GM19463 (cell line): Measurements from ENCODE around the gene COA1.
"Not testable (repeated sequence)": the region's sequence is repeated elsewhere in the genome, so short reads cannot be mapped to it uniquely, and the experiment has no call there.

Experiments used
- ATAC-seq: cut with Tn5 transposase; IDR thresholded peaks from one replicate; pipeline ENCODE4 v1.9.1; 2021; ENCODE audit warnings: mild to moderate bottlenecking, moderate library complexity; ENCODE audit not compliant: unreplicated experiment

The COA1 gene

DNA sequence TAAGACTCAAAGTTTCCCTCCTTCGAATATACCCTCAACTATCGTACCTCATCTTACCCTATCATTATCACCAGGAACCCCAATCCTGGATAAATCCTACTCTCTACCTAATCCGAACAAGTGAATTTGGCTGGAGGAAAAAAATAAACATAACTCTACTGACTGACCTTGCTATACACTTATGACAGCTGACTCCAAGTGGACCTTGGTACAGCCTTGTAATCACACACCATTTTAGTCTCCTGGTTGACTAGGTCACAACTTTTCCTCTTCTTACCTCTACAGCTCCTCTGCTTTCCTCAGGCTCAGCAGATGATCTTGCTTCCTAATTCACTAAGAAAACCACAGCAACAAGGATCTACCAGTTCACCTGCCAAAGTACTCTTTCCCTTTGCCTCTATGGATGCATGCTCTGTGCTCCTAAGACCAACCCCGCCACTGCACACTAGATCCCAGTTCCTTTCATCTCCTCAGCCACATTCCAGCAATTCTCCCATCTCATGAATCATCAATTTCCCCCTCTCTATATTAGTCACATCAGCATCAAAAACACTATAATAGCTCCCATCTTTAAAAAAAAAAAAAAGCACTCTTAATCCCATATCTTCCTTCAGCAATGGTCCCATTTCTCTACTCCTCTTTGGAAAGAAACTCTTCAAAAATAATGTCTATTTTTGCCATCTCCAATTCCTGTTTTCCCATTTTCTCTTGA is 35.5 kb downstream of the COA1 start:
- ATAC-seq, result no peak

DNA sequence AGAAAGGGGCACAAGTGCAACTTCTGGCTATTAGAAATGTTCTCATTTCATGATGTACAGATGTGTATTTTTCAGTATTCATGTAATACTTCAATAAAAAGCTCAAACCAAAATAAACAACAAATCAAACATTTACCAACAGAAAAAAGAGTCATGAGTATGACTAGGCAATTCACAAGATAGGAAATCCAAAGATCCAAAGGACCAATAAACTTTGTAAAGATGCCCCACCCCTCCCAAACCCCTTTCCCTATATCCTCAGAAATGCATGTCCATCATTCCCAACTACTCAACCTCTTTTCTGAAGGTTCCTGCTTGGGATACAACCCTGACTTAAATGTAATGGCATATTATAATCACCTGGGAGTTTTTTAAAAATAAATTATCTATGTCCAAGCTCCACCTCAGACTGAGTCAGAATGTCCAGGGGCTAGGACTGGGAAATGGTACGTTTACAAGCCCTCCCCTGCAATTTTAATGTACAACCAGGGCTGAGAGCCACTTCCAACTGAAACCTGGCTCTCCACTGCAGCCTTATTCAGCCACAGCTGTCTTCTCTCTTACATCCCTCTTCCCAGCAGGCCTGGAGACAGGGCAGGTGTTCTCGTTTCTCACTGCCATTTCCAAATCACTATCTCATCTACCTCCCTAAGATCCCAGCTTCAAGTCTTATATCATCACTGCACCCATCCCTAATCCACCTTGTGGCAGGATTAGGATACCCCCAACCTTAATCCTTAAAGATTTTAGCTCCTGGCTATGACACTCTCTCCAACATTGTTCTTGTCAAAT is 36.5 kb downstream of the COA1 start:
- no peak for ATAC-seq

DNA sequence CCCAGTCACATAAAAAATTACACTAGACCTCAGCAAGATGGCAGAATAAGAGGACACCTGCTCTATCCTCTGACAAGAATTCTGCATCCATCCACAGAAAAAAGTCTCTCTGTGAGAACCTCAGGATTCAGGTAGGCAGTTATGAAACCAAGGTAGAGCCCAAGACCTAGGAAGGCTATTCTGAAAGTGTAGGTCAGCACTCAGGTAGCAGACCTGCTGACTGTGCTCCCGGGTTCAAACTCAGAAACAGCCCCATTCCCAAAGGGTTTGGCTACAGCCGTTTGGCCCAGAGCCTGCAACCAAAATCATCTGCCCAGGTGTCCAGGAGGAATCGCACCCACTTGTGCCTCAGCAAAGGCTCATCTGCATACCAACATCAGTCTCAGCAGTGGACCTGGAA is 37.7 kb downstream of the COA1 start:
- no peak for ATAC-seq

DNA sequence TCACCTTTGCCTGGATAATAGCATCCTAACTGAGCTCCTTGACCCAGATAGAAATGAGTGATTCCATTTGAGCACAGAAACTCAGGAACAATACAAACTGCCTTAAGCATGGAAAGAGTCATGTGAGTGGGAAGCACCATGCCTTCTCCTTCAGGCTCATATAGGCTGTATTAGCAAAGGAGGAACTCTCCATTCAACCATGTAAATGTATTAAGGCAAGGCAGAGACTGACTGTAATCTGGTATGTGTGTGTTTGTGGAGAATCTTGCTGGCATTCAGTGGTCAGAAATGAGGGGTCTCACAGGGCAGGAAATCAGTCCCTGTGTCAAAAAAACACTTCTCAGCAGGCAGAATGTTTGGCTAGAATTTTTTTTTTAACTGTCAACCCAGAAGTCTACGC is 40.2 kb downstream of the COA1 start:
- no peak for ATAC-seq

DNA sequence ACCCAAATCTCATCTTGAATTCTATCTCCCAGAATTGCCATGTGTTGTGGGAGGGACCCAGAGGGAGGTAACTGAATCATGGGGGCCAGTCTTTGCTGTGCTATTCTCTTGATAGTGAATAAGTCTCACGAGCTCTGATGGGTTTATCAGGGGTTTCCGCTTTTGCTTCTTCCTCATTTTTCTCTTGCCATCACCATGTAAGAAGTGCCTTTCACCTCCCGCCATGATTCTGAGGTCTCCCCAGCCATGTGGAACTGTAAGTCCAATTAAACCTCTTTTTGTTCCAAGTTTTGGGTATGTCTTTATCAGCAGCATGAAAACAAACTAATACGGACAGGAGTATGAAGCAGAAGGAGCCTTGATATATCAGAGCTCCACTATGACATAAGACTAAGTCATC is 41.5 kb downstream of the COA1 start:
- not testable (repeated sequence) for ATAC-seq

DNA sequence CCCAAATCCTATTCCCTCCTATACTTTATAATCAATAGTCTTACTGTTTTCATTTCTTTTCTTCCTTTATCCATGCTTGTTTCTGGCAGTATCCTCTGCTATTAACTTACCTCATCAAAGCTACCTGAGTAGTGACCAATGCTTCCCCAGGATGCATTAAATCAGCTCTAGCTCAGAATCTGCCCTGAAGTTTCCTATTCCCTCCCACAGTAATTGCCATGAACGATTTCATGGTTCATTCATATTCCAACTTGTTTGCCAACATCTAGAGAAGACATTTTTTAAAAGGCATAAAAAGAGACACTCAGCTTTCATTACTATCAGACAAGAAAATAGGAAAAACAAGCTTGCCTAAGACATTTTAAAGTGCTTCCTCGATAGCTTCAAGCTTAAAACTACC is 42.3 kb downstream of the COA1 start:
- ATAC-seq, result no peak

DNA sequence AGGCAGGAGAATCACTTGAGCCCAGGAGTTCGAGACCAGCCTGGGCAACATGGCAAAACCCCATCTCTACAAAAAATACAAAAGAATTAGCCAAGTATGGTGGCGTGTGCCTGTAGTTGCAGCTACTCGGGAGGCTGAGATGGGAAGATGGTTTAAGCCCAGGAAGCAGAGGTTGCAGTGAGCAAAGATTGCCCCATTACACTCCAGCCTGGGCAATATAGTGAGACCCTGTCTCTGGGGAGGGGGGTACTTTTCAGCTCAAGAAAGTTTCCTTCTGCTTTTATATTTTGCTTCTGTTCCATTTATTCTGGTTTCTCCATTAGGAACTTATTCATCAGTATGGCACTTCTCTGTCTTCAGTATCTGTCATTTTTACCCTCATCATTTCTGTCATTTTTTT is 48.6 kb downstream of the COA1 start:
- no peak for ATAC-seq

DNA sequence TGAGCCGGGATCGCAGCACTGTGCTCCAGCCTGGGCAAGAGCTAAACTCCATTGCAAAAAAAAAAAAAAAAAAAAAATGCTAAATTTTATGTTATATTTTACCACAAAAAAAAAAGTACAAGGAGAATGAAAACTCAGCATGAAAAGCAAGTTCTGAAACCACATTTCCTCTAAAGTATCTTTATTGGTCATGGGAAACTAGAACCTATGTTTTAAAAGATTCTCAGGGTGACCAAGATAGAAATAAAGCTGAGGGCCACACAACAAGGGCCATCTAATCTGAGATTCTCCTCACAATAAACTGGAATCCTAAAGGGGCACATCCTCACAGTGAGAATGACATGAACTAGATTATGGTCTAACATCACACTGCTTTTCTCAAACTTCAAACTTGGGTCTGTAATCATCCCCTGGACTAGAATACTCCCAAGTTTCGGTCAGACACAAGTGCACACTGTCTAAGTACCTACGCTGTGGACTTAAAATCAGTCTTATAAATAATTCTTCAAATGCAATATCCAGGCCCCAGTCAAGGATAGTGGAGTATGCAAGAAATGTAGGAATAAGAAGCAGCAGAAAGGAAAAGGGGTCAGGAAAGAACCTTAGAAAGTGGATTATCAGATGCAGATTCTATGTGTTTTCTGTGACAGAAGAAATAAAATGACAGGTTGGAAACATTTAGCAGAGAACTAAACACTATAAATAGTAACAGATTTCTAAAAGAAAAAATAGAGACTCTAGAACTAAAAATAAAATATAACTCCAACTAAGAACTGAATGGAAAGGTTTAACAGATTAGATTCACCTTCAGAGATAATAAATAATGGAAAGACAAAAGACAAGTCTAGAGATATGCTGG is 49.9 kb downstream of the COA1 start:
- no peak for ATAC-seq

DNA sequence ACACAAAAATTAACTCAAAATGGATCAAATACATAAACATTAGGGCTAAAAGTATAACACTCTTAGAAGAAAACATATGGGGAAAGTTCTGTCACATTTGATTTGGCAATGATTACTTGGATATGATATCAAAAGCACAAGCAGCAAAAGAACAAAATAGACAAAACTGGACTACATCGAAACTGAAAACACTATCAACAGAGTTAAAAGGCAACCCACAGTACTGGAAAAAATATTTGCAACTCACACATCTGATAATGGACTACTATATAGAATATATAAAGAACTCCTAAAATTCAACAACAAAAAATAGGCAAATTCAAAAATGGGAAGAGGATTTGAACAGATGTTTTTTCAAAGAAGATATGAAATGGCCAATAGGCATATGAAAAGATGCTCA is 51.0 kb downstream of the COA1 start:
- ATAC-seq, result no peak

DNA sequence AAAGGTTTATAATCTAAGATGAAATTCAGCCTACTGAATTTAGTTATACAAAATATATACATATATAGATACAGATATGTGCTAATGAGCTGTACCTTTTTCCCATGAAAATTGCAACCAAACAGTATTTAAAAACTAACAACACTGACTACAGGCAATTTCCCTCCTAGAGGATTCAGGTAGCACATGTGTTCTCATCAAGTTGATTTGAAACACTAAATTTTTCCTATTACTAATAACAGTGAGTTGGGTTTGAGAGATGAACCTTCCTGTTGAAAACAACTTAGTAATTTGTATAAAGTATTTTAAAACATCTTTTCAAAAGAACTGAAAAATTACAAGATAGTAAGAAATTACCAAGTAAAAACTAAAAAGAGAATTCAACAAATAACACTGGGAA is 51.5 kb downstream of the COA1 start:
- no peak for ATAC-seq

DNA sequence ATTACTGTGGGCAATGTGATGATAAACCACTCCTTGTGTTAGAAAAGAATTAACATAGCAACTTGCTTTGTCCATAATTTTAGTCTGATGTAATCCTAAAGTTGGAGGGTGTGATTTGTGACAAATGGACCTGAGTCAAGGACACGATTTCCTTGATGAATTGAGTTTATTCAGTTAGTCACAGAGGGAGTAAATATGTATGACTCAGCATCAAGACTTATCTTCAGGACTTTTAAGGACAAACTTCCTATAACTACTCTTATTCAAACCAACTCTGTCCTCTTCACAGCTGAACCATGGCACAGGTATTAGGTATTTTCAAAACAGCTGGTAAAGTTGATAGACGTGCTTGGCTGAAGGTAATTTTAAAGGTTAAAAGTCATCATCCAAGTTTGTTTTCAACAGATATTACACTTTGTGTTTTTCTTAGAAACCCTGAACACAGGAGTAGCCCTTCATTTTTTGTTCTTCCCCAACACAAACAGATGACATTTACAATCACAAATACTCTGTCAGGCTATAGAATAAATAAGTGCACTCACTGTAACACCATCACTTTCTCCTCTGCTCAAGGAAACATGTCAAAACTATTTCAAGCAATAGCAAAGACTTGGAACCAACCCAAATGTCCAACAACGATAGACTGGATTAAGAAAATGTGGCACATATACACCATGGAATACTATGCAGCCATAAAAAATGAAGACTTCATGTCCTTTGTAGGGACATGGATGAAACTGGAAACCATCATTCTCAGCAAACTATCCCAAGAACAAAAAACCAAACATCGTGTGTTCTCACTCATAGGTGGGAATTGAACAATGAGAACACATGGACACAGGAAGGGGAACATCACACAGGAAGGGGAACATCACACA is 54.5 kb downstream of the COA1 start:
- no peak for ATAC-seq

DNA sequence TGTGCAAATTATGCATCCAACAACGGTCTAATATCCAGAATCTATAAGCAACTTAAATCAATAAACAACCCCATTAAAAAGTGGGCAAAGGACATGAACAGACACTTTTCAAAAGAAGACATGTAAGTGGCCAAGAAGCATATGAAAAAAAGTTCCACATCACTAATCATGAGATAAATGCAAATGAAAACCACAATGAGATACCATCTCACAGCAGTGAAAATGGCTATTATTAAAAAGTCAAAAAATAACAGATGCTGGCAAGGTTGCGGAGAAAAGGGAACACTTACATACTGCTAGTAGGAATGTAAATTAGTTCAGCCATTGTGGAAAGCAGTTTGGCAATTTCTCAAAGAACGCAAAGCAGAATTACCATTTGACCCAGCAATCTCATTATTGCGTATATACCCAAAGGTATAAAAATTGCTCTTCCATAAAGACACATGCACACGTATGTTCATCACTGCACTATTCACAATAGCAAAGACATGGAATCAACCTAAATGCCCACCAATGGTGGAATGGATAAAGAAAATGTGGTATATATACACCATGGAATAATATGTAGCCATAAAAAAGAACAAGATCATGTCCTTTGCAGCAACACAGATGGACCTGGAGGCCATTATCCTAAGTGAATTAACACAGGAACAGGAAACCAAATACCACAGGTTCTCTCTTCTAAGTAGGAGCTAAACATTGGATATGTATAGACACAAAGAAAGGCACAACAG is 55.9 kb downstream of the COA1 start:
- ATAC-seq, result not testable (repeated sequence)

DNA sequence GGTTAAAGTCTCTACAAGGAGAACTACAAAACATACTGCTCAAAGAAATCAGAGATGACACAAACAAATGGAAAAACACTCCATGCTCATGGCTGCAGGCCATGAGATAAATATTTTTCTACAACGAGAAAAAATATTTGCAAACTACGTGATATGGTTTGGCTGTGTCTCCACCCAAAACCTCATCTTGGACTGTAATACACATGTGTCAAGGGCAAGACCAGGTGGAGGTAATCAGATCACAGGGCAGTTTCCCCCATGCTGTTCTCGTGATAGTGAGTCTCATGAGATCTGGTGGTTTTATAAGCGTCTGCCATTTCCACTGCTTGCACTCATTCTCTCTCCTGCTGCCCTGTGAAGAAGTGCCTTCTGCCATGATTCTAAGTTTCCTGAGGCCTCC is 57.8 kb downstream of the COA1 start:
- no peak for ATAC-seq

DNA sequence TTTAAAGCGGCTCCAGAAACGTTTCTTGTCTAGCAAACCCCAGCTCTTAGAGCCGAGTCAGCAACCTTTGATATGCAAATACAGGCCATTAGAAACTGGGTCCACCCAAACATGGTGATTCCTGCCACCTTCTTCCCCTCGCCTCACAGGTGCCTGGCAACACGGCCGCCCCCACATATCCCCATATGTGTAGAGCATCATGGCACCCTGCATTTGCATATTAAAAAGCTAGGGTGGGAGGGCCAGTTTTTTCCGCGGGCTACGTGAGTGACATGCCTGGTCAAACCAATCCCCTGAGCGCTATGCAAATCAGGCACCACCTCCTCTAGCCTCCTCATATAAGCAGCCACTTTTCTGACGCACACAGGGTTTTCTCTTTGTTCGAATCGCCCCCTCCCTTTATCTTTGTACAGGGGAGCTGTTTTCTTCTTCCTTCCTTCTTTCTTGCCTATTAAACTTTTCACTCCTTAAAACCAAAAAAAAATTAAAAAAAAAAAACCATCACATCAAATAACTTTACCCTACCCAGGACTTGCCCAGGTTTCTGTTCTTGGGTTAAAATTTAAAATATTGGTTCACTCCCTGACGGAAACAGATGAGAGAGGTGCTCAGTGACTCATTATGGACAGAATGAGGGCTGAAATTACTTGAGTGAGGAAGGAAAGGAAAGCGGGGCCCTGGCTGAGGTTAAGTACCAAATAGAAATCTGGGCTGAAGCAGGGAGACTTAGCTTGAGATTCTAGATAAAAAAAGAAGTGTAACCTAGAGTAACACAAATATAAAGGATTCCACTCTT is 59.8 kb downstream of the COA1 start:
- peak; percentile 69 for ATAC-seq

DNA sequence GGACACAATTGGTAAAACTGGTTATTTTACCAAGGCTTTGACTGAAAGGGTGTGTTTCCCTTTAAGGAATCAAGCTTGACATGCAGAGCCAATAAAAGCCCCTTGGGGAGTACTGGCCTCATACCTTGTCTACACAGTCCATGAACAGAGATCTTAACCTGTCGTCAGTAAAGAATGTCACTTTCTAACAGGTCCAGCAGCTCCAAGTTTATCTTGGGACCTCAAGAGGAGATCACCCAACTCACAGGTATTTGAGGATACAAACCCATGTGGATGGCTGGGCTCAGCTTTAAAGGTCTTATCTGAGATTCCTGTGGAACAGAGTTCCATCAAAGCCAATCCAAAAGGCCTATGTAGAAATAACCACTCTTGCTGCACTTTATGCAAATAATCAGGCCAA is 61.3 kb downstream of the COA1 start:
- no peak for ATAC-seq

DNA sequence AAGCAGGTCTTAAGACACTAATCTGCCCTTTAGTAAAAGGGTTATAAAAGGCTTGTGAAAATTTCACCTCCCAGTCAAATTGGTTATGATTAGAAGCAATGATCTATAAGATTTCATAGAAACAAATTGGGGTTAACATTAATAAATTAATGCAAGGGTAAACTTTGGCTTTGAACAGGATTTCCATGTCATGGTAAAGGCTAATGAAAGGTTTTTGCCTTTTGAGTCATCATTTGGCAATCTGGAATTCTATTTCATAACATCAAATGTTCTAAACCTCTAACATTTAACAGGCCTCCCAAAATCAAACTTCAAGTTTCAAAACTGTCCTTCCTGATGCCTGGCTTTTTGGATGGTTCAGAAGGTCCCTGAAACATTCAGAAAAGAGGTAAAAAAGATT is 62.4 kb downstream of the COA1 start:
- ATAC-seq, result no peak

DNA sequence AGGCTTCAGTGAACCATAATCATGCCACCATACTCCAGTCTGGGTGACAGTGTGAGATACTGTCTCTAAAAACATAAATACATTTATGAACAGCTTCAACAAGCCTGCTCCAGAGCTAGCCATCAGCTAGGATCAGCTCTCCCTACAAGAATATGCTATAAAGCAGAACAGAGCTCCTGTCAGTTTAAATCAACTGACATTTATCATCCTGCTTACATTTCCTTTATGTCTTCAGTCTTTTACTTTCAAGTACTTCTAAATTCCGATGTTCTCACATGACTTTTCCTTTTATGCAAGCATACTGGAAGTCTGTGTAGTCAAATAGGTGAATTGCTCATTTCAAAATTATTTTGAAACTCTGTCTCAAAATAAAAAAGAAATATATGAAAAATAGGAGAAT is 64.6 kb downstream of the COA1 start:
- no peak for ATAC-seq

DNA sequence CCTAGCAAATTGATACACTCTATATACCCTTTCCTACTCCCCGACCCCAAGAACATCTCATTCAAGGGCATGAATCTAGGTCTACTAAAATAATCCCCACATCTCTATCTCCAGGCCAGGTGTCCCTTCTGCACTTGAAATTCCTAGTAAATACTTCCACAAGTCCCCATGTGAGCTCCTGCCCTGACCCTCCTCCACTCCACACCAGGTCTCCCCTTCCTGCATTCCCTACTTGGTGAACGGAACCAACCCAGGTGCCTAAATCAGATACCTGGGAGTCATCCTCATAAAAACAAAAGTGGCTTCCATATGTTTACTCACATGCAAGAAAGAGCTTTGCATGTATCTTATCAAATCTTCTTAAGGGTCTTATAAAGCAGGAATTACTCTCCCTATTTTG is 69.2 kb downstream of the COA1 start:
- no peak for ATAC-seq

DNA sequence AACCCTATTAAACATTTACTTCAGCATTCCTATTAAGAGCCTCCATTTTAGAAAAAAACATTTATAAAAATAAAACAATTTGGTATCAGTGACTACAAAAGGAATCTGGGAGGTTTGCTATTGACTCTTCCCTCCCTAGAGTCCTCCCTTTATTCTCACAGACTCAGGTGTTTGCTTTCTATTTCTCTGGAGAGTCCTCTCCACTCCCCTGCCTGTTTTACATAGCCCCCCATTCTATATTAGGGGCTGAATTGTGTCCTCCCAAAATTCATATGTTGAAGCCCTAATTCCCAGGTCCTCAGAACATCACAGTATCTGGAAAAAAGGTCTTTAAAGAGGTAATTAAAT is 69.8 kb downstream of the COA1 start:
- no peak for ATAC-seq
